Glutamatergic neuron (in vitro differentiated cells): Measurements from ENCODE around the gene MMP21. TPM values are rescaled to one million over a fixed set of nuclear protein-coding genes. Genes with fewer than 3 reads are reported as not detected.

Experiments used
- DNase-seq: peaks from one replicate; pipeline ENCODE4 v3.0.0; 2022
- H3K27ac Mint-ChIP-seq: one replicate; pipeline ENCODE4 v1.8.0; 2020; ENCODE audit warnings: mild to moderate bottlenecking, mixed read lengths, inconsistent platforms; ENCODE audit not compliant: unreplicated experiment
- H3K27me3 Mint-ChIP-seq: one replicate; pipeline ENCODE4 v1.8.0; 2020; ENCODE audit warnings: mild to moderate bottlenecking, moderate library complexity, mixed read lengths, inconsistent platforms; ENCODE audit not compliant: unreplicated experiment
- H3K36me3 Mint-ChIP-seq: one replicate; pipeline ENCODE4 v1.8.0; 2020; ENCODE audit warnings: mild to moderate bottlenecking, mixed read lengths, inconsistent platforms; ENCODE audit not compliant: unreplicated experiment
- H3K4me1 Mint-ChIP-seq: one replicate; pipeline ENCODE4 v1.8.0; 2020; ENCODE audit warnings: mild to moderate bottlenecking, low read depth, mixed read lengths, inconsistent platforms; ENCODE audit not compliant: unreplicated experiment
- H3K4me3 Mint-ChIP-seq: one replicate; pipeline ENCODE4 v1.8.0; 2020; ENCODE audit warnings: mild to moderate bottlenecking, mixed read lengths, inconsistent platforms; ENCODE audit not compliant: unreplicated experiment
- H3K9me3 Mint-ChIP-seq: one replicate; pipeline ENCODE4 v1.8.0; 2020; ENCODE audit warnings: mild to moderate bottlenecking, moderate library complexity, mixed read lengths, inconsistent platforms; ENCODE audit not compliant: unreplicated experiment
- CTCF ChIP-seq: fragments of 200-600 bp; sonication (generic); IDR thresholded peaks from one replicate; pipeline ENCODE4 v1.5.0; 2021; ENCODE audit not compliant: partially characterized antibody, unreplicated experiment
- total RNA-seq: library from RNA; stranded (reverse); fragmentation: NEBNext Ultra II Directional; extraction: Animal tissue kit (Norgen Biotek cat#: 25700); gene quantifications from one replicate; pipeline ENCODE4 v1.2.1, GENCODE V29; 2021; ENCODE audit not compliant: unreplicated experiment

The MMP21 gene
- total RNA-seq, 1 donor from 2014 or later, result not detected

DNA sequence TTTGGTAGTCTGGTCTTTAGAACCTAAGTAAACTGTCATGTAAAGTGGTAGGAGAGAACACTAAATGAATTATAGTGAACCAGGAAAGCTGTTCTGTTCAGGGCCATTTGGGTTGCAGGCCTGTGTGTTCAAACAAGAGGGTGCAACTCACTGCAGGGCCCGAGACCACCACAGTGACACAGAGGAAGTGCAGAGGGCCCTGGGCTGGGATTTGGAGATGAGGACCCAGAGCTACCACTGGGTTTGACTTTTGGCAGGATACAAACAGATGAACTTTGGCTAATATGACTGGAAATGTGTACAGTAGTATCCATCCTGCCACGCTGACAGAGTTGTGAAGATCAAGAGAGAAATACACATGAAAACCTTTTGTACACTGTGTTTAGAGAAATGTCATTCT lies 9.8 kb downstream of the MMP21 start:
- no peak for TF ChIP-seq CTCF

GRCh38 chr10:125762692-125763648 lies 12.7 kb downstream of the MMP21 start:
- no peak for DNase-seq
- H3K4me3 Mint-ChIP-seq, result no peak overlapping the region
- peaks cover 16% of the 10 kb centered on the region for H3K4me1 Mint-ChIP-seq
- peak overlapping the region; percentile 59 for H3K27ac Mint-ChIP-seq
- peaks cover 2% of the 10 kb centered on the region for H3K27me3 Mint-ChIP-seq
- H3K9me3 Mint-ChIP-seq, result peaks cover 2% of the 10 kb centered on the region
- no peak for TF ChIP-seq CTCF
- H3K36me3 Mint-ChIP-seq, result peaks cover 4% of the 10 kb centered on the region

More for the DNA sequence above, 9.8 kb downstream of the MMP21 start:
- H3K27ac Mint-ChIP-seq, result no peak overlapping the region
- no peak overlapping the region for H3K4me3 Mint-ChIP-seq
- H3K36me3 Mint-ChIP-seq, result peaks cover 4% of the 10 kb centered on the region
- H3K4me1 Mint-ChIP-seq, result peaks cover 12% of the 10 kb centered on the region
- H3K27me3 Mint-ChIP-seq, result peaks cover 2% of the 10 kb centered on the region
- peaks cover 3% of the 10 kb centered on the region for H3K9me3 Mint-ChIP-seq
- no peak for DNase-seq

- no peak for DNase-seq
- Mint-ChIP-seq H3K27me3 (peaks cover 2% of the 10 kb centered on the region), H3K4me3 (no peak overlapping the region), H3K4me1 (peaks cover 26% of the 10 kb centered on the region), H3K36me3 (peaks cover 4% of the 10 kb centered on the region), H3K9me3 (peaks cover 2% of the 10 kb centered on the region), H3K27ac (peak overlapping the region; percentile 63)
- TF ChIP-seq CTCF, result no peak
Measured at GRCh38 chr10:125761961-125762360, 13.7 kb downstream of the MMP21 start.

- peaks cover 26% of the 10 kb centered on the region for H3K4me1 Mint-ChIP-seq
- no peak for TF ChIP-seq CTCF
- no peak overlapping the region for H3K4me3 Mint-ChIP-seq
- H3K36me3 Mint-ChIP-seq, result no peaks in the 10 kb centered on the region
- H3K9me3 Mint-ChIP-seq, result peaks cover 4% of the 10 kb centered on the region
- H3K27me3 Mint-ChIP-seq, result peaks cover 2% of the 10 kb centered on the region
- H3K27ac Mint-ChIP-seq, result peak overlapping the region; percentile 36
- DNase-seq, result no peak
Measured at GRCh38 chr10:125757742-125758141, 17.9 kb downstream of the MMP21 start.
